ENCODE data around the gene CARD11.

DNA sequence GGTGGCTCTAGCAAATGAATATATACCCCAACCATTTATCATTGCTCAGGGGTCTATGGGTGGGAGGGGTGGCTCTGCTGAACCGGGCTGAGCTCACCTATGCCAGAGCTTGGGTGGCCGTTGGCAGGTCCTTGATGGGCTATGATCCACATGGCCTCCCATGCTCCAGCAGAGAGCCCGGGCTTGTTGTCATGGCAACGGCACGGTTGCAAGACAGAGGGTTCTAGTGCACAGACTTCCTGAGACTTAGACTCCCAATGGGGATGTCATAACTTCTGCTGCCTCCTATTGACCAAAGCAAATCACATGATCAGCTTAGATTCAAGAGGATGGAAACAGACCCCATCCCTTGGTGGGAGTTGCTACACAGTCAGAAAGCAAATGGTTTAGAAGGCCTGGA, 36.4 kb upstream of the CARD11 start:
- TF ChIP-seq, protein P1, sequence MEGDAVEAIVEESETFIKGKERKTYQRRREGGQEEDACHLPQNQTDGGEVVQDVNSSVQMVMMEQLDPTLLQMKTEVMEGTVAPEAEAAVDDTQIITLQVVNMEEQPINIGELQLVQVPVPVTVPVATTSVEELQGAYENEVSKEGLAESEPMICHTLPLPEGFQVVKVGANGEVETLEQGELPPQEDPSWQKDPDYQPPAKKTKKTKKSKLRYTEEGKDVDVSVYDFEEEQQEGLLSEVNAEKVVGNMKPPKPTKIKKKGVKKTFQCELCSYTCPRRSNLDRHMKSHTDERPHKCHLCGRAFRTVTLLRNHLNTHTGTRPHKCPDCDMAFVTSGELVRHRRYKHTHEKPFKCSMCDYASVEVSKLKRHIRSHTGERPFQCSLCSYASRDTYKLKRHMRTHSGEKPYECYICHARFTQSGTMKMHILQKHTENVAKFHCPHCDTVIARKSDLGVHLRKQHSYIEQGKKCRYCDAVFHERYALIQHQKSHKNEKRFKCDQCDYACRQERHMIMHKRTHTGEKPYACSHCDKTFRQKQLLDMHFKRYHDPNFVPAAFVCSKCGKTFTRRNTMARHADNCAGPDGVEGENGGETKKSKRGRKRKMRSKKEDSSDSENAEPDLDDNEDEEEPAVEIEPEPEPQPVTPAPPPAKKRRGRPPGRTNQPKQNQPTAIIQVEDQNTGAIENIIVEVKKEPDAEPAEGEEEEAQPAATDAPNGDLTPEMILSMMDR (IDR thresholded peaks at IDR 0.05) = no peak
- TF ChIP-seq POLR2A (IDR thresholded peaks at IDR 0.05; ENCODE audit: low read depth) (no peak), POLR2AphosphoS5 (IDR thresholded peaks at IDR 0.05) (no peak), EP300 (IDR thresholded peaks at IDR 0.05) (no peak)

Measured in esophagus muscularis mucosa (tissue), 4 donors.